Stimulated activated CD8-positive, alpha-beta memory T cell treated with anti-CD3 and anti-CD28 coated beads, Interleukin-15, amount 100 ng/mL, for 1 hour (primary cell): ENCODE results near the gene ADAMTS8.

ENCODE experiments used
- DNase-seq: peaks from one replicate; pipeline ENCODE4 v3.0.0-alpha.2; 2020; ENCODE audit warnings: low read depth

Gene ADAMTS8

DNA sequence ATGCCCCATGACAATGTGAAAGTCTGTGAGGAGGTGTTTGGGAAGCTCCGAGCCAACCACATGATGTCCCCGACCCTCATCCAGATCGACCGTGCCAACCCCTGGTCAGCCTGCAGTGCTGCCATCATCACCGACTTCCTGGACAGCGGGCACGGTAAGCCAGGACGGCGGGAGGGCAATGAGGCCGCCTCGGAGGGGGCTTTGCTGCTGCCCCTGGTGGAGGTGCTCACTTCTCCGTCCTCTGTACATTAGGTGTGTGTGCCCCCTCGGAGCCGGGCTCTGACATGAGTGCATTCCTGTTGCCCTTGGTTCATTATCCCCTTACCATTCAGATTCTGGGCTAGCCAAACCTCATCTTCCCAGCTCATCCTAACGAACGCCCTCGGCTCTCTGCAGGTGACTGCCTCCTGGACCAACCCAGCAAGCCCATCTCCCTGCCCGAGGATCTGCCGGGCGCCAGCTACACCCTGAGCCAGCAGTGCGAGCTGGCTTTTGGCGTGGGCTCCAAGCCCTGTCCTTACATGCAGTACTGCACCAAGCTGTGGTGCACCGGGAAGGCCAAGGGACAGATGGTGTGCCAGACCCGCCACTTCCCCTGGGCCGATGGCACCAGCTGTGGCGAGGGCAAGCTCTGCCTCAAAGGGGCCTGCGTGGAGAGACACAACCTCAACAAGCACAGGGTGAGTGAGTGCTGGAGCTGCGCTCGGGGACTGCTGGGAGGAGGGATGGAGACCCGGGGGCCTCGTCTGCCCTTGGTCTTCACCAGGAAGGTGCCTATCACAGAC lies 33.9 kb upstream of the ADAMTS8 start:
- DNase-seq = no peak

DNA sequence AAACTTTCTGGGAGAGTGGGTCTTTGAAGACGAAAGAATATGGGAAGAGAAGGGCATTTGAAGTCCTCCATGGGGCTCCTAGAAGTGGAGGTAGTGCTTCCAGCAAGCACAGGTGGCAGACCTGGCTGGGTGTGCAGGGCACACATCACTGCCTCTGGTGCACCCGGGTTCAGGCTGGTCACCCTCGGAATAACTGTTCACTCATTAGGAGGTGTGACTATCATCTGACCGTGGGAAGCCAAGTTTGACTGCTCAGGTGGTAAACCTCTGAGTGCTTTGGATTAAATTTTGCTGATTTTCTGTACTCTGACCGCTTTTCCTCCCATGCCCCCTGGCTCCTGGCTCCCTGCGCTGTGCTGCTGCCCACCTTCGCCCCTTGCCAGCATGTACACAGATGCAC lies 31.1 kb upstream of the ADAMTS8 start:
- no peak for DNase-seq

DNA sequence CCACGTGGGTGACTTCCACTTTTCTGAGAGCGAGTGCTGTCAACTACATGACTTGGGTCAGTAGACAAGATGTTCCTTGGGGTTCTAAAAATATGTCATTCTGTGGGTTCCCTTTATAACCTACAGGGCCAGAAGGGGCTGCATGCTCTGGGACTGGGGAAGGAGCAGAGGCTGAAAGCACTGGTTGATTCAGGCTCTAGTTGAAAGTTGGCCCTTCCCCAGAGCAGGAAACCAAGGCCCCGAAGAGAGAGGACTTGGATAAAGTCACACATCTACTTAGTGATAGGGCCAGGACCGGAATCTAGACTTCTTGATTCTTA lies 30.0 kb upstream of the ADAMTS8 start:
- no peak for DNase-seq

DNA sequence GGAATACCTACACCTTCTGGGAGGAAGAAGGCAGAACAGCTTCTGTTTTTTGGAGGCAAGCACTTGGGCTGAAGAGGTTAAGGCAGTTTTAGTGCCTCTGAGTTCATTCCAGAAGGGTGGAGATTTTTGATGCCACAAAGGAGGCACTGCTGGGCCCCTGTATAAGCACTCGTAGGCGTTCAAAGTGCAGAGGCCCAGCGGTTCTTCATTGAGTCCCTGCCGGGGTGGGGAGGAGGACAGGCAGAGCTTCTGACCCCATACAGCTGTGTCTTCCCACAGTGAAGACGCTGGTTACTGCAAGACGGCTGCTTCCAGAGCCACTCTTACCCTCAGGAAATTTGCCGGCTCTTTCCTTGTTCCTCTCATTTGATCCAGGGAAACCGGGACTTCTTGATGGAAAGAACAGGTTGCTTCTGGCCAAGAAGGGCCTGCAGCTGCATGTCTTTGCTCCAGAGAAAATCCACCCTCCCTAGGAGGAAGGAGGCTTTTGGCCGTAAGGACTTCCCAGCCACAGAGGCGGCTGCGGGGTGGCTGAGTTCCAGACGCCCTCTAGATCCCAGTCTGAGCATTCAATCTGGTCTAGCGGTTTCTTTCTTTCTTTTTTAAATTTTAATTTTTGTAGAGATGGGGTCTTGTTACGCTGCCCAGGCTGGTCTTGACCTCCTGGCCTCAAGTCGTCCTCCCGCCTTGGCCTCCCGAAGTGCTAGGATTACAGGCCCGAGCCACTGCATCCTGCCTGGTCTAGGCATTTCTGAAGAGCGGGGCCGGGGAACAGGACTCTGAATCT lies 29.4 kb upstream of the ADAMTS8 start:
- DNase-seq = no peak

DNA sequence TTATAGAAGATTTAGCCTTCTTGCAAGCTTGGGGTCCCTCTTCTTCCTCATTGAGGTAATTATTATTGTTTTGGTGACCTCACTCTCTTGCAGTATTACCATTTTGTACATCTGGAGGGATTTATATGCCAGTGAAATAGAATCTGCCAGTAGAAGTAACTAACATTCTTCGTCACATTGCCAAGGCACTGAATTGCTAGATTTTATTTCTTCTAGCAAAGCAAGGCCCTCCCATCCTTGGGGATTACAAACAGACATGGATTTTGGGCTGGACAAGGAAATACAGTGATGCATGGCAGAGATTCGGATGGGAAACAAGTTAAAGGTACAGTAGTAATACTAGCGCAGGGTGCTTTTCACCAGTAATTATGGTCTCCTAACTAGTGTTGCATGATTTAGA lies 27.9 kb upstream of the ADAMTS8 start:
- DNase-seq = no peak

DNA sequence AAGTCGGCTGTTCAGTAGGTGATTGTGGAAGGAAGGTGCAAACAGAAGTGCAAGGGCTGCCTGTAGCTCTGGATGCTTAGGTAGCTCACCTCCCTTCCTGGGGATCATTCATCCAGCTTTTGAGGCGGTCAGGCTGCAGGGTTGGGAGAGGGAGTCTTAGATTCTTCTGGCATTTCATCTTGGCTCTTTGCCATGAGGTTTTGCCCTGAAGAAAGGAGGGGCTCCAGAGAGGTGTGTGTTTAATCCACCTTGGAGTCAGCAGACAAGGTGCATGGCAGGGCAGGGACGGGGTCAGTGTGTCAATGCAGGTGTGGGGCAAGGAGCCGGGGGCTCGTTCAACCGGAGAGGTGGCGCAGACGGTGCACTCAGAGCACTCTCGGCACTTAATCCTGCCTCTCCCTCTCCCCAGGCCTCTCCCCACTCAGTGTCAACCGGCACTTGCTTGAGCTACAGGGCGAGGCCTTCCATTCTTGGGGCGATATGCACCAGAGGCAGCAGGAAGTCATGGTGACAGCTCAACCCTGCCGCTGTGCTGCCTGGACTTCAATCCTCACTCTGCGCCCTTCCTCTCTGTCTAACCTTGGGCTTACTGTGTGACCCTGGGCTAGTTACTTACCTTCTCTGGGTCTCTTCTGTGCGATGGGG lies 27.2 kb upstream of the ADAMTS8 start:
- DNase-seq = no peak

DNA sequence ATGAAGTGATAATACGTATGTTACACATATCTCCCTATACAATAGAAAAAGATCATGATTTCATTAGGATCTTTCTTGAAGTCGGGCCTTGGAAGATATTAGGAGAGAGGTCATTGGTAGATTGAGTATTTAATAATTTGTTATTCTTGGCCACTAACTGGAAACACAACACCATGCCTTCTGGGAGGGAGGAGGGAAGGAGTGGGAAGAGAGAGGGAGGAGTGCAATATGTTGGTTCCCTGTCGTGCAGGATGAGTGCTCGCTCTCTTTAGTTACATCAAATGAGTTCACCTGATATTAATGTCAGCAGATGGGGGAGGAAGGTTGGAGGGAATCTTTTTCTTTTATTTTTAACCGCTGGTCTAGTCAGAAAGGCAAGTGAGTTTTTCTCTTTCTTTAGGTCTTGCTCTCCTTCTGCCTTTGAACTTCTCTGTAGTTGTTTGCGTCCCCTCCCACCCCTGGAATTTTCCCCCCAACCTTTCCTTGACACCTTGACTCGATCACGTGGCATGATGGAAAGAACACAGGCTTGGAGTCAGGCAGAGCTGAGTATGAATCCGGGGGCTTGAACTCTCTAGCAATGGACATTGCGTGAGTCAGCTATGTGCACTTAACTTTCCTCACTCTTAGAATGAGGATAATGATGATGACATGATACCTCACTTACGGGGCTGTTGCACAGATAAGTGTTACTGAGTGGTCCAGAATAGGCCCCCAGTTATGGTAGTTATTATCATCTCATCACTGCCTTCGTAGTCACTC lies 26.3 kb upstream of the ADAMTS8 start:
- DNase-seq = no peak

DNA sequence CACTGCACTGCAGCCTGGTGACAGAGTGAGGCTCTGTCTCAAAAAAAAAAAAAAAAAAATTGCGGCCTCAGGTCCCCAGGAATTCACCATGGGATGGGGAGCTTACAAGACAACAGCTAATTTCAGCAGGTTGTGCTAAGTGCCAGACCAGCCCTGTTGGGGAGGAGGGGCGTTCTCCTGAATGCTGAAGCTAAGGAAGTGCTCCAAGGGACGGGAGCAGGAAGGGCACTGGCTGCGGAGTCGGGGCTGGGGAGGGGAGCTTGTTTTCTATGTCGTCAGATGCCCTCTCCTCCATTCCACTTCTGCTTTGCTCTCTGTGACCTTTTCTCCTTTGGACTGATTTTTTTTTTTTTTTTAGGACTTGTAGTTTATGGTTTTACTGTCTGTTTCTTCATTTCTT lies 24.5 kb upstream of the ADAMTS8 start:
- DNase-seq = no peak

DNA sequence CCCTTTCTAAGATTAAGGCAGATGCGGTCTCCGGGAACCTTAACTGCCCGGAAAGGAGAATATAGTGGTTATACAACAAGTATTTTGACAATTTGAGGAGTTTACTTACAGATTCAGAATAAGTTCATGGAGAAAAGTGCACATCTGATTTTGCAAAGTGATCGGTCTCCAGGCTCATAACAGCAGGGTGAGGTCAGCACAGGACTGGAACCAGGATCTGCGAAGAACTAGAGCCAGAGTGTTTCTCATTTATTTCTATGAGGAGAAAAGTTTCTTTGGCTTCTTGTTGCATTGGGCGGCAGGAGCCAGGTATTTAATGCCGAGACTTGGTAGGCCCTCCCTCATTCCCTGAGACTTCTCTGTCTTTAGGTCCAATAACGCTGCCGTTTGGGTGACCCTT lies 23.8 kb upstream of the ADAMTS8 start:
- DNase-seq = no peak

DNA sequence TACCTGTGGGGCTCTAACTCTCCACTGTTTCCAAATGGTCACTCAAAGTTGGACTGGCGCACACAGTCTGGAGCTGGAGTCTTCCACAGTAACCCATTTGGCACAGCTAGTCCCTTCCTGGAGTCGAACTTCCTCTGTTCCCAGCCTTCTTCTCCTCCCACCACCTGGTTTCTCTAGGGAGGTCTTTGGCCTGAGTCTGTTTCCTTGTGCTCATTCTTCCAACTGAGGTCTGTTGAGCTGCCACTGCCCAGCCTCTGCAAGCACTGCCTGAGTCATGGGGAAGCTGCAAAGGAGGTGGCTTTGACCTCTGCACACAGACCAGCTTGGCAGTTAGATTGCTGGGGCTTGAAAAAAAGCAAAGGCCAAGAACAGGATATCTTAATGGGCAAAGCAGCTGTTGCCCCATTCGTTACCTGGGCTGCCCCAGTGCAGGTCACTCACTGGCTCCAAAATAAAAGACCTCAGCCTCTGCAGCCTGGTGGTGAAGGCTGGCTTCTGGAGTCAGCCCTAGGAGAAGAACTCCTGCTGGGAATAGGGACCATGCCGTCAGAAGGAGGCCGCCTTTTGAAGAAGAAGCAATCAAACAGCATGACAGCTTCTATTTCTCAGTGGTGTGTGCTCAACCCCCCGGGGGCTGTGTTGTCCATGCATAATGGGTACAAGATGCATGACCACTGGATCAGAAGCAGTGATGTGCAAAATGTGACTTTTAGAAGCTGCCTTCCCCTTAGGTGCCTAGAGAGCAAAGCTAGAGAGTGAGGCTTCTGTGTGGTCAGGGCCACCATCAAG lies 23.0 kb upstream of the ADAMTS8 start:
- DNase-seq = no peak

DNA sequence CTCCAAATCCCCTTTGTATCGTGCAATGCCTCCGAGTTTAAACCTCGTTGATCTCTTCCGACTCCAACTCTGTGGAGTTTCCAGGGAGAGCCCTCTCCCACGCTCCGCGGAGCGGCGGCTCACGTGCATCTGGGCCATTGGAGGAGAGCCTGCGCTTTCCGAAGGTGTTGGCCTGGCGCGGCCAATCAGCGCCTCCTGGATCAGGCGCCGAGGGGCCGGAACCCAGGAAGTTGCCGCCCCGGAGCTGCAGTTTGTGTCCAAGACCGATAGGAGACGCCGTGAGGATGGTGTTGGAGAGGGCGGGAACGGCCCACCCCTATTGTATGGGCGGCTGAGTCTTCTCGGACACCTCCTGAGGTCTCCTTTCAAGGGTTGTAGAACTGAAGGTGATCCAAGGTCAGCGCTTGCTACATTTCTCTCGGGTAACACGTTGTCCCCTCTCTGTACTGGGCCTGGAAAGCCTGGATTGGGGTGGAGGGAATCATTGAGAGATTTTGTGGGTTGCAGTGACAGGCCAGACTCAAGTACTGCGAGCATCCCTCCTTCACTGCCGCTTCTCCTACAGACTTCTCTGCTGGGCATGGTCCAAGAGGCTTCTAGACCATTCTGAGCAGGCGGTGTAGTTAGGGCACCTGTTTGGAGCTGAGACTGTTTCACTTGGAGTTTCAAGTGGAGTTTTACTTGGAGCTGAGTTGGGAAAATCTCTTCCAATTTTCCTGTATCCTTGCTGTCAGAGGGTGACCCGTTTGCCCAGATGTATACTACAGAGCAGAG lies 21.8 kb upstream of the ADAMTS8 start:
- no peak for DNase-seq

DNA sequence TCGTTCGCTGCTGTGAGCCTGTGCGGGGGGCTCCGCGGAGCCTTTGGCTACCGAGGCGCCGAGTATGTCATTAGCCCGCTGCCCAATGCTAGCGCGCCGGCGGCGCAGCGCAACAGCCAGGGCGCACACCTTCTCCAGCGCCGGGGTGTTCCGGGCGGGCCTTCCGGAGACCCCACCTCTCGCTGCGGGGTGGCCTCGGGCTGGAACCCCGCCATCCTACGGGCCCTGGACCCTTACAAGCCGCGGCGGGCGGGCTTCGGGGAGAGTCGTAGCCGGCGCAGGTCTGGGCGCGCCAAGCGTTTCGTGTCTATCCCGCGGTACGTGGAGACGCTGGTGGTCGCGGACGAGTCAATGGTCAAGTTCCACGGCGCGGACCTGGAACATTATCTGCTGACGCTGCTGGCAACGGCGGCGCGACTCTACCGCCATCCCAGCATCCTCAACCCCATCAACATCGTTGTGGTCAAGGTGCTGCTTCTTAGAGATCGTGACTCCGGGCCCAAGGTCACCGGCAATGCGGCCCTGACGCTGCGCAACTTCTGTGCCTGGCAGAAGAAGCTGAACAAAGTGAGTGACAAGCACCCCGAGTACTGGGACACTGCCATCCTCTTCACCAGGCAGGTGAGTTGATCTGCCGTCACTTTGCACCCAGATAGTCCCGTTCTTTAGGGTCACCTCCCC lies 21.0 kb upstream of the ADAMTS8 start:
- no peak for DNase-seq

DNA sequence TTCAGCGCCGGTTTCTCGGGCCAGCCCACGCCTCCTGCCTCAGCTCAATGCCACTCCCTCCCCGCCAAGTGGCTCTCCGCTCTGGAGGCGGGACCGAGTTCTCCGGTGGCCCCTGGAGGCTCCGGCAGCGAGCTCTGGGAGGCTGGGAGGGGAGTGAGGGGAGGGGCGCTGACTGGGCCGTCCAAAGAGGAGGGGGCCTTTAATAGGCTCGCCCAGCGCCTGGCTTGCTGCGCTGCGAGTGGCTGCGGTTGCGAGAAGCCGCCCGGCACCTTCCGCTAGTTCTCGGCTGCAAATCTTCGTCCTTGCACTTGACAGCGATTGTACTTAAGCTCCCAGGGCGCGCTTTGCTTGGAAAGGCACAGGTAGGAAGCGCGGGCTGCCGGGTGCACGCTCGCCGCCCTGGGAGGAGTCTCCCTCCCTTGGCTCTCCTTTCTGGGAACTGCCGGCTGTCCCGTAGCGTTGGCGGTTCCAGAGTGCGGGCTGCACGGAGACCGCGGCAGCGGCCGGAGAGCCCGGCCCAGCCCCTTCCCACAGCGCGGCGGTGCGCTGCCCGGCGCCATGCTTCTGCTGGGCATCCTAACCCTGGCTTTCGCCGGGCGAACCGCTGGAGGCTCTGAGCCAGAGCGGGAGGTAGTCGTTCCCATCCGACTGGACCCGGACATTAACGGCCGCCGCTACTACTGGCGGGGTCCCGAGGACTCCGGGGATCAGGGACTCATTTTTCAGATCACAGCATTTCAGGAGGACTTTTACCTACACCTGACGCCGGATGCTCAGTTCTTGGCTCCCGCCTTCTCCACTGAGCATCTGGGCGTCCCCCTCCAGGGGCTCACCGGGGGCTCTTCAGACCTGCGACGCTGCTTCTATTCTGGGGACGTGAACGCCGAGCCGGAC lies 20.3 kb upstream of the ADAMTS8 start, which contains the start of gene ADAMTS15:
Gene ADAMTS15, plus strand, starts transcription at position 230 of the 894 bp plus-strand sequence. Its CDS starts 329 bp downstream, at position 559.
- DNase-seq = no peak

DNA sequence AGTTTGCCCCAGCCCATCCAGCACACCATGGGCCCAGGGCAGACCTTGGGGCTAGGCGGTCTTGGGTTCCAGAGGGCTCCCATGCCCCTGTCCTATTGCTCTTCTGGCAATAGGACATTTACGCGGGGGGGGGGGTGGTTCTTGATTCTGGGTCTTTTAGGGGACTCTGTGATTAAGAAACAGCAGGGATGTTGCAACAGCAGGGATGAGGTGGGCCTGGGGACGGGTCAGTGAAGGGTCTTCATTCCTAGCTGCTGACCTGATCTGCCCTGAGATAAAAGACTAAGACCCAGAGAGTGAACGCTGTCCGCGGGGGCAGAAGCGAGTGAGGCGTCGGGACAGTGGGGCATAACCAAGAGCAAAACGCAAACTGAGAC lies 19.6 kb upstream of the ADAMTS8 start:
- no peak for DNase-seq

DNA sequence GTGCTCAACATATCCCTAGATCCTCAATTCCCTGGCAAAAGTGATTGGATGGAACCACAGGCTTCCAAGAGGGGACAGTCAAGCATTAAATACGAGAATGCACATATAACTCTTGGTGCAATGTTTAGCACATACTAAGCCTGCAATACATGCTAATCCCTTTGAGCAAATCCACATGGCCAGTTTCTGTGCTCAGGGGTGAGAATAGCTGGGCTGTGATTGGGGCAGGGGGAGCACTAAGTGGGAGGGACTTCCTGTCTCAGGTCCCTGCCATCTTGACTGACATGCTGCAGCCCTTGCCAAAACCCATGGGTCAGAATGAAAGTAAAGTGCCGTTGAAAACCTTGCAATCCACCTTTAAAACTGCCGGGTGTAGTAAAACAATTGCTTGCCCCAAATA lies 17.4 kb upstream of the ADAMTS8 start:
- DNase-seq = no peak

DNA sequence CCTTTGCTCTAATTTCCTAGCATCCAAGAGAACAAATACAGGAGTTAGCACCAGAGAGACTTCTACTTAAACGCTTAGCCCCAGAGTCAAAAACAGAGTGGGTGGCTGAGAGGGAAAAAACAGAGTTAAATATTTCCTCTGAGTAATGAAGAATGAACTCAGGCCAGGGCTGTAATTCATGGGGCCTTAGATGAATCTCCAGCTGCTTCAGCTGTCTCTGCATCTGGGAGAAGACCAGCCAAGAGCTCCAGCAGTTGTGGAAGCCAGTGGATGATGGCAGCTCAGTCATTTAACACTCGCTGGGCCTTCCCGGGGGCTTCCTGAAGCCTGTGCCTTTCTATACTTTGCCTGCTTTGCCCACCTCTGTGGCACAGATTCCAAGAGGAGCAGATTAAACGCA lies 14.3 kb upstream of the ADAMTS8 start:
- no peak for DNase-seq

DNA sequence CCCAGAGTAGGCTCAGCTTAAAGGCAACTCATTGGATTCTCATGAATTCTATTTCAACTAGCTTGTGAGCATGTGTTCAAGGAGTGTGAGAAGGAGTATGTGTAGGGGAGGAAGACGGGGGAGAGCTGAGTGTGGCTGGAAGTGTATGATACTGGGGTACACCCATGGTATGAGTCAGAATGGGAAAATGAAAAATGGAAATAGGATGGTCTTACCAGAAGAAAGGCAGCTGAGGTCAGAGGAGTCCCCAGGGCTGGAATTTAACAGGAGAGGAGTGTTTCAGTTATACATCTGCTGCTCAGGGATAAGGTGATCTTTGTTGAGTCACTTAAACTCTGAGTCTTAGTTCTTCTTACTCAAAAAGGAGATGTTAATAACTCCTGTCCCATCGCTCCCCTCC lies 13.3 kb upstream of the ADAMTS8 start:
- DNase-seq = no peak

DNA sequence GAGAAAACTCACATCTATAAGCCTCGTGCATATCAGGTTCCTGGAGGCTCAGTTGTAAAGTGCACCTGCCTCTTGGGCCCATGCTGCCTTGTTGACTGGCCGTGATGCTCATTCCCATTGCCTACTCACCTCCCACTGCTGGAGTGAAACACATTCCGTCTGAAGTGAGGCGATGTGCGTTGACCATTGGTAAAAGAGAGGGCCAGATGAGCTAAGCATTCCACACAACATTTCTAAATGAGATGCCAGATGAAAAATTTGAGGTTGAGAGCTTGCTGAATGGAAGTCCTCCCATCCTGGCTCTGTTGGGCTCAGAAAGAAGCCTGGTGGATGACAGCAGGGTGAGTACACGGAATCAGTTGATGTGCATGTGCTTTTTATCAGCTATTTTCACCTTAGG lies 11.5 kb upstream of the ADAMTS8 start:
- DNase-seq = no peak

DNA sequence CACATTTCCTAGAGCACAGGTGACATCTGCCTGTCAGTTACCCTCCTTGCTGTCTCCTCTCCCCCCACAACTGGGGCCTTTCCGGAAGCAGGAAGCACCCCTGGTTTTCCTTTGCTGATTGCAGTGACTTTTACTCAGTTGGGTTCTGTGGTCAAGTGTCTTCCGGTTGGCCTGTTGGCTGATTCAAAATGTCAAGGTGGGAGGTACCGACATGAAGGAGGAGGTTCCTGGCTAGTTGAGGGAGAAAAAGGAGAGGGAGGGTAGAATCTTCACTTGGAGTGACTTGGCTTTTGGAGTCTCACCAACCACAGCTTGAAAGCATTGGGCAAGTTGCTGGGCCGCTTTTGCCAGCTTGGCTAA lies 10.7 kb upstream of the ADAMTS8 start:
- no peak for DNase-seq
